ENCODE measurements around the gene ARFGEF3.
"Not testable (repeated sequence)": the region's sequence is repeated elsewhere in the genome, so short reads cannot be mapped to it uniquely, and the experiment has no call there.

ARFGEF3 gene

GRCh38 chr6:138161338-138162110 lies at the start of gene ARFGEF3:
Gene ARFGEF3 (plus strand): TSS chr6:138161939. CDS start chr6:138162087, 148 bp downstream.
- peak; percentile 49 to 60 for DNase-seq

DNA sequence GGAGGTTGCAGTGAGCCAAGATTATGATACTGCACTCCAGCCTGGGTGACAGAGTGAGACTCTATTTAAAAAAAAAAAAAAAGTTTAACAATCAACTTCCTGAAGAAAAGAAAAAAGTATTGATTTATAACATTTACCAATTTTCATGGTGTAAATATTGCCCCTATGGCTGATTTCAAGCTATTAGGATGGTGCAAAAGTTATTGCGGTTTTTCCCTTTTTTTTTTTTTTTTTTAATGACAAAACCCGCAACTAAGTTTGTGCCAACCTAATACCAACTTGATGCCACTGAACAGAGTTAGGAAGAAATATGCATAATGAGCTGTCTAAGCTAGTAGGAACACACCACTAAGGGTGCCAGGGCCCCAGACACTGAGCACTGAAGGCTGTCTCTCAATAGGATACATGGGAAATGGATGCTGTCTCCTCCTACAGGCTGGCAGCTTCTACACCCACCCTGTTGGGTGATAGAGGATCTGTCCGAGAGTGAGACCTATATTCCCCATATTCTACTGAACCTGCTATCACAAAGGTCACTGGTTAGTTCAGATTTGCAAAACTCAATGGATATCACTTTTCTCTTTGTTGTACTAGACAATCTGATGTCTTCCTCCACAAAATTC lies 48.0 kb upstream of the ARFGEF3 start:
- DNase-seq = no peak

DNA sequence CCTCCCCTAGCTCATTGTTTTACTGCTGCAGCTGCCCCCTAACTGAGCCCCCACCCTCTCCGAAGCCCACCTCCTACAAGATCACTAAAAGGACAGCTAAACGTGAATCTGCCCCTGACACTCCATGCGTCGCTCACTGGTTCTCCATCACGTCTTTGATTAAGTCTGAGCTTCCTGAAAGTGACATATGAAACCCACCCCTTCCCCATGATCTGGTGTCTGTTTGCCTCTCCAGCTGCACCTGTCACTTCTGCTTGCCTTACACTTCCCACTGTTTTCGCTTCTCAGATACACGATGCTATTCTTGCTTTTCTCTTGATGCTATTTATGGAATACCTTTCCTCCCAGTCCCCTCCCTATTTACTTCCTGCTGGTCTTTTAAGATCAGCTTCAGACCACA lies 46.5 kb upstream of the ARFGEF3 start:
- DNase-seq = no peak

GRCh38 chr6:138115877-138116660 lies 45.7 kb upstream of the ARFGEF3 start:
- peak in 1 of 2 donors; percentile 13 for DNase-seq

- no peak for DNase-seq
Observed at GRCh38 chr6:138116661-138116999, 45.1 kb upstream of the ARFGEF3 start.

DNA sequence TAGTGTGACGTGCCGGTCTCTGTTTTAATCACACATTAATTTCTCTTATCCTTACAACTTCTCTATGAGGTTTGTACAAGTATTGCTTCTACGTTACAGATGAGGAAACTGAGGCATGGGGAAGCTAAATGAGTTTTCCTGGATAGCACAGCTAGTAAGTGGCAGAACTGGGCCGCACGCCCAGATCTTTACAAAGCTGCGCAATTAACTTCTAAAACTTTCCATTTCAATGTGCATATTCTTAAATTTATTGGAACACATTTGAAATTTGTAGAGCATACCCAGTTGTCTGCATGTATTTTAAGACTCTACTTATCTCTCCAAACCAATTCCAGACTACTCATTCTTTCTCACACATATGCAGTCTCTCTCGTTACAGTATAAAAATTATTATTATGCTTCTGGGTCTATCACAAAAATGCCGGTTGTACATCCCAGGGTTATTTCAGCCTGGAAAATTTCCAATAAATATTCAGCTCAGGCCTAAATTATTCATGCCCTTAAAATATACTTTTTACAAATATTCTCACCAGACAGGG lies 44.3 kb upstream of the ARFGEF3 start:
- DNase-seq = no peak

- DNase-seq = not testable (repeated sequence)
Observed at GRCh38 chr6:138119229-138119628, 42.5 kb upstream of the ARFGEF3 start.

DNA sequence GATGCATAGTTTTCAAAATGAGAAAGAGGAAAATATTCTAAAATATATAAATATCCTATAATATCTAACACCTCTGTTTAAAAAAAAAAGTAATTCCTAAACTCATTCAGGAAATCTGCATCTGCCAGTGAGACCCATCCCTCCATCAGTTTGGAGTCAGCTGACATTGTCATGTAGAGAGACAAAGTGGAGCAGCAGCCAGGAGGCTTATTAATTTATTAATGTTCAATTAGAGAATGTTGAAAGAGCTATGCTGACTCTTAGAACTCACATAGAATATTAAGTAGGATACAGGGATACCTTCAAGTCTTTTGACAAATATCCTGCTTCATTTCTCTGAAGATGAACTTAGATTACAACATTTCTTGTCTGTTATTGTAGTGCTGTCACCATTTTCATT lies 41.8 kb upstream of the ARFGEF3 start:
- DNase-seq = no peak

GRCh38 chr6:138124096-138124495 lies 37.6 kb upstream of the ARFGEF3 start:
- DNase-seq = no peak

DNA sequence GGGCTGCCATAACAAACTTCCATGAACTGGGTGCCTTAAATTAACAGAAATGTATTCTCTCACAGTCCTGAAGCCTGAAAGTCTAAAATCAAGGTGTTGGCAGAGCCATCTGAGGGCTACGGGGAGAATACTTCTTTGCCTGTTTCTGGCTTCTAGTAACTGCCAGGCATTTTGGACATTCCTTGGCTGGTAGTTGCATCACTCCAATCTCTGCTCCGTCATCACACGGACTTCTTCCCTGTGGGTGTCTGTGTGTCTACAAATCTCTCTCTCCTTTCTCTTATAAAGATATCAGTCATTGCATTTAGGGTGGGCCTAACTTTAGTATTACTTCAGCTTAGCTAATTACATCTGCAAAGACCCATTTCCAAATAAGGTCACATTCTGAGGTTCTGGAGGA lies 33.6 kb upstream of the ARFGEF3 start:
- DNase-seq = no peak

DNA sequence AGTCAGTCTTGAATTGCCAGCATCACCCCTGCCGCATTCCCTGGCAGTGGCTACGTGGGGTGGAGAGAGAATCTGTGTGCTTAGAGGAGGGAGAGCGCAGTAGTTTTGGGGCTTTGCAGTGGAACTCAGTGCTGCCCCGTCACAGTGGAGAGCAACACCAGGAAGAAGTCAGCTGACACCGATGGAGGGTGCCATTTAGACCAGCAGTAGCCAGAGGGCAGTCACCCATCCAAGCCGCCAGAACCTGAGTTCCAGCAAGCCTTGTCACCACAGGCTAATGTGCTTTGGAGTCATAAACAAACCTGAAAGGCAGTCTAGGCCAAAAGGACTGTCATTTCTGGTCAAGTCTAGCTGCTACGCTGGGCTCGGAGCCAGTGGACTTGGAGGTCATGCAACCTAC lies 32.5 kb upstream of the ARFGEF3 start:
- no peak for DNase-seq

- no peak for DNase-seq
Observed at GRCh38 chr6:138142806-138143205, 18.9 kb upstream of the ARFGEF3 start.

- DNase-seq = no peak
Observed at GRCh38 chr6:138145402-138145801, 16.3 kb upstream of the ARFGEF3 start.

DNA sequence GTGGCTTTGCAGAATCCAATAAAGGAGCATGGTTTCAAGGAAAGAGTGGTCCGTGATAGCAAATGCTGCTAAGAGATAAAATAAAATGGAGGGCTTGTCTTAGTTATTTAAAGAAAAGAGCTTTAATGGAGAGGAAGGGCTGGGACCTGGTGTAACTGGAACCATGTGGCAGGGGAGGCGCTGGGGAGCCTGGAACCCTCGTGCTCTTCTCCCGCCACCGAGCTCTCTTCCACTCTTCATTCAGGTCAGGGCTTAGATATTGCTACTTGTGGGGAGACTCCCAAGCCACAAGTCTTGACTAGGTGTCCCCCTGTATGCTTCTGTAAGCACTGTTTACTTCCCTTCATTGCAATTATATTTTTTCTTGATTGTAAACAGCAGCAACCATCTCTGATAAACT lies 15.2 kb upstream of the ARFGEF3 start:
- no peak for DNase-seq

DNA sequence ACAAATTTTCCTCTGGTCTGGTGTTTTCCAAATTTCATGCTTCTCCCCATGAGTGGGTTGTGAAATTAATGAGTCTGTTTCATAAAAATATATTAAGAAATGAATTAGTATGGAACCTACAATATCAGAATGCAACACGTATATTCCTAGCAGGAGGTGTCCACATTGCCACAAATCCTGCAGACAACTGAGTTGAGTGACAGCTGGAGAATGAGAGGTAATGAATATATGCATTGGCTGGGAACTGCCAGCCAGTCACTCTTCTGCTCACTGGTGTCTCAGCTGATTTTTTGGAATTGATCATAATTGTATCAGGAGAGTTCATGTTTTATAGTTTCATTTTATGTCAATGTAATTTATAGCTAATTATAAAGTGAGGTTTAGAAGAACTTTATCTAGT lies 6.3 kb upstream of the ARFGEF3 start:
- DNase-seq = no peak

DNA sequence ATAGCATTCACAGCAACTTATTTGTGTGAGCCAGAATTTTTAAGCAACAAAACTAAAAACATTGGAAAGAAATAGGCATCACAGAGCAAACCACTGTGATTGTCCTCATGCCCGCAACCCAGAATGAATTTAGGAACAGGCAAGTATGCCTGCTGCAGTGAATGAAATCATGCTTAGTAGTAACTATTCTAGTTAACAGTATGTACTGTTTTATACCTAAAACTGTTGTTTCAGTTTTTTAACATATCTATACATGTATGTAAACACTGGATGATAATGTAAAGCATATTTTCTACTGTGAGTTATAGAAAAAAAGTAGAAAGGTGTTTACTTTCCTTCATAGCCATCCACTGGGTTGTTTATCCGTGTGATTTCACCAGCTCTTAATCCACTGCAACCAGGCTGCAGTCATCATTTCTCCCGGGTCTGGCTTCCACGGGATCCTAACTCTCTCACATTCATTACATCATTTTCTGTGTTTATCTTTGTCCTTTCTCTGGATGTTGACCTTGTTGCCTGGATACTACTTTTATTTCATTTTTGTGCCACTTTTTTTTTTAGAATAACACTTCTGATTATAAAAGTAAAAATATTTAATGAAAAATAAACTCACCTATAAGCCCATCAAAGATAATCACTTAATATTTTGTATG lies 3.6 kb upstream of the ARFGEF3 start:
- DNase-seq = no peak

DNA sequence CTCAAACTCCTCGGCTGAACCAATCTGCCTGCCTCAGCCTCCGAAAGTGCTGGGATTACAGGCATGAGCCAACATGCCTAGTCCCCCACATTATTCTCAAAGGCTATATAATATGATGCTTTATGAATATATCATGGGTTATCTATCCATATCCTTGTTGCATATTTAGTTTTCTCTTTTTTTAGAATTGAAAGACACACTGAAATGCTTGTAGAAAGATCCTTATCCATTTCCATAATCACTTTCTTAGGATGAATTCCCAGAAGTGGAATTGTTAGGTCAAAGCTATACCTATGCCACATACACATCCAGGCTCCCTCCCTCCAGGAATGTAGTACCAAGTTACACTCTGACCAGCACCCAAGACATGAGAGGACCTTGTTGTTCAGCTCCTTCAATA lies 2.5 kb upstream of the ARFGEF3 start:
- DNase-seq = no peak

GRCh38 chr6:138160329-138161087 lies 1.2 kb upstream of the ARFGEF3 start:
- no peak for DNase-seq

GRCh38 chr6:138161088-138161337 lies 726 bp upstream of the ARFGEF3 start:
- DNase-seq = no peak

DNA sequence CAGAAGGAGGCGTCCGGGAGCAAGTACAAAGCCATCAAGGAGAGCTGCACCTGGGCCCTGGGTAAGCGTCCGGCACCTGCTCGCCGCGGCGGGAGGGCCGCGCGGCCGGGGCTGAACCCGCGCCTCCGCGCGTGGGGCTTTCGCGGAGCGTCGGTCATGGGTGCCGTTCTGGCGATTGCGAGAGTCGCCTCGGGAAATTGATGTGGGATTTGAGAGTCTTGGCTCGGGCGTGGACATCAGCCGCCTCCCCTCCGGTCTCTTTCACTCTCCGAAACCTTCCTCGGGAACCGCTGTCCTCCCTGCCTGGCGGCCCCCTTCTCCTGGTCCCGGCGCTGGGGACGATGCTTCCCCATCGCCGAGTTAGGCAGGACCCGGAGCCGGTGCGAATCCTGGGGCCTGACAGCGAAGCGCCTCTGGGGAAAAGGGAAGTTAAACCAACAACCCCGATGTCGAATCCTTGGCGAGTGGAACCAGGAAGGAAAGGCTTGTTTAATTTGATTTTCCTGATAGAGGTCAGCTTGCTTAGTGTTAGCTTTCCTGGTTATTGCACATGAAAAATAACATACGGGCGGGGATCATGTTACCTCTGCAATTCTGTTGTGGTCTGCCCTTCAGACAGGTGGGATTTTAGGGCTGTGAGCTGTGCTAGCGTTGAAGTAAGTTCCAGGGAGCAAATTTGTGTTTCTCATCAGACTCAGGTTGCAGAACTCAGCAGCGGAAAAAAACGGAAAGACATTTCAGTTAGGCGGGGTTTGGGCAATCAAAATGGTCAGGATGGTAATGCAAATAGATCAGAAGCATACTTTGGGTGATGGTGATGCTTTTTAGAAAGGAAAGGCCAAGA lies 594 bp downstream of the ARFGEF3 start:
- DNase-seq = peak in 1 of 2 donors; percentile 1

- DNase-seq = no peak
Observed at GRCh38 chr6:138162955-138163575, 1.3 kb downstream of the ARFGEF3 start.
